NCI-H446 (cell line): Measurements from ENCODE around the gene ASTN2.

Source experiments
- DNase-seq, 2 experiments: peaks; one replicate each; lab custom pipeline; 2025; lab: John Stamatoyannopoulos, UW

Gene ASTN2

GRCh38 chr9:117413346-117414219 lies 1.3 kb downstream of the ASTN2 start:
- DNase-seq = peak; percentile 37 to 52

GRCh38 chr9:117412841-117413240 lies 2.0 kb downstream of the ASTN2 start:
- no peak for DNase-seq

- DNase-seq = peak; percentile 75 to 90
Observed at GRCh38 chr9:117412006-117412715, 2.7 kb downstream of the ASTN2 start.

- DNase-seq = peak; percentile 10 to 50
Observed at GRCh38 chr9:117411547-117411946, 3.3 kb downstream of the ASTN2 start.

- DNase-seq = no peak
Observed at GRCh38 chr9:117409321-117409720, 5.5 kb downstream of the ASTN2 start.

GRCh38 chr9:117407436-117408022 lies 7.3 kb downstream of the ASTN2 start:
- DNase-seq = no peak

- DNase-seq = no peak
Observed at GRCh38 chr9:117405950-117406705, 8.7 kb downstream of the ASTN2 start.

- DNase-seq = no peak
Observed at GRCh38 chr9:117403848-117404247, 11.0 kb downstream of the ASTN2 start.

GRCh38 chr9:117403403-117403811 lies 11.4 kb downstream of the ASTN2 start:
- no peak for DNase-seq

GRCh38 chr9:117400171-117400570 lies 14.7 kb downstream of the ASTN2 start:
- DNase-seq = no peak

GRCh38 chr9:117395151-117395650 lies 19.7 kb downstream of the ASTN2 start:
- DNase-seq = no peak

GRCh38 chr9:117394655-117395054 lies 20.2 kb downstream of the ASTN2 start:
- no peak for DNase-seq

GRCh38 chr9:117392992-117393391 lies 21.9 kb downstream of the ASTN2 start:
- no peak for DNase-seq

- no peak for DNase-seq
Observed at GRCh38 chr9:117387422-117387821, 27.4 kb downstream of the ASTN2 start.

GRCh38 chr9:117379341-117379740 lies 35.5 kb downstream of the ASTN2 start:
- DNase-seq = no peak

GRCh38 chr9:117377046-117377445 lies 37.8 kb downstream of the ASTN2 start:
- peak in 1 of 2 experiments; percentile 45 for DNase-seq

GRCh38 chr9:117375956-117376355 lies 38.9 kb downstream of the ASTN2 start:
- DNase-seq = no peak

- no peak for DNase-seq
Observed at GRCh38 chr9:117374076-117374725, 40.7 kb downstream of the ASTN2 start.

- no peak for DNase-seq
Observed at GRCh38 chr9:117368684-117369230, 46.1 kb downstream of the ASTN2 start.

- no peak for DNase-seq
Observed at GRCh38 chr9:117365438-117365837, 49.4 kb downstream of the ASTN2 start.

GRCh38 chr9:117363006-117363405 lies 51.9 kb downstream of the ASTN2 start:
- no peak for DNase-seq
